Central memory CD4-positive, alpha-beta T cell (primary cell): ENCODE data around the gene MYO7B.

Experiments
- DNase-seq: peaks from one replicate; pipeline ENCODE4 v3.0.0; 2022

Gene MYO7B

GRCh38 chr2:127651971-127652550 is 116.6 kb downstream of the MYO7B start:
- no peak for DNase-seq

- no peak for DNase-seq
Observed at GRCh38 chr2:127652786-127653357, 117.4 kb downstream of the MYO7B start.

GRCh38 chr2:127653421-127654083 is 118.1 kb downstream of the MYO7B start:
- DNase-seq = no peak

DNA sequence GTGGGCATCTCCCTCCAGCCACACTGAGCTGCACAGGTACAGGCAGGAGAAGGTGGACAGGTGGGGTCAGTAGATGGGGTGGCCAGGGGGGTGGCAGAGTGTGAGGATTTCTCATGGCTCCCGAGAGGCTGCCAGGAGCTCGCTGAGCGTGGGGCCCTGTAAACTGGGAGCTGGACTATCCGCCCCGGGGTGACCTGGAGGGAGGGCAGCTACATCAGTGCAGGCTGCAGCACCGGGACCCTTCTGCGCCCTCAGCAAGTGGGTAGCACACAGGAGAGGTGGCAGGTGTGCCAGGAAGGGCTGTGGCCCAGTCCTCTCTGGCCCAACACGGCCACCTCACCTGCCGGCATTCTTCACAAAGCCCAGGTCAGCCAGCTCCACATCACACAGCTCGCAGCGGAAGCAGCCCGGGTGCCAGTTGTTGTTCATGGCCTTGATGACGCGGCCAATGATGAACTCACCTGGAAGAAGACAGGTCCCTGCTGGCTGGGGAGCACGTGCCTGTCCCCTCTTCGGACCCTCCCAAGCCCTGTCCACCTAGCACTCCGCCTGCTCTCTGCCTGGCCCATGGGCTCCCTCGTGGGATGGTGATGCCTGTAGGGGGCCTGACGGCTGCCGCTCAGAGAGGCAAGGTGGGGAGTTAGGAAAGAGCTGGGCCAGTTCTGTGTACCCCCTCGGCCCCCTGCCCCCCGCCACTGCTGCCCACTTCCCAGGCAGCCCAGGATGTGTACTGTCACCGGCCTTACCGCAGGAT is 118.8 kb downstream of the MYO7B start:
- no peak for DNase-seq

- DNase-seq = no peak
Observed at GRCh38 chr2:127654838-127655175, 119.3 kb downstream of the MYO7B start.

DNA sequence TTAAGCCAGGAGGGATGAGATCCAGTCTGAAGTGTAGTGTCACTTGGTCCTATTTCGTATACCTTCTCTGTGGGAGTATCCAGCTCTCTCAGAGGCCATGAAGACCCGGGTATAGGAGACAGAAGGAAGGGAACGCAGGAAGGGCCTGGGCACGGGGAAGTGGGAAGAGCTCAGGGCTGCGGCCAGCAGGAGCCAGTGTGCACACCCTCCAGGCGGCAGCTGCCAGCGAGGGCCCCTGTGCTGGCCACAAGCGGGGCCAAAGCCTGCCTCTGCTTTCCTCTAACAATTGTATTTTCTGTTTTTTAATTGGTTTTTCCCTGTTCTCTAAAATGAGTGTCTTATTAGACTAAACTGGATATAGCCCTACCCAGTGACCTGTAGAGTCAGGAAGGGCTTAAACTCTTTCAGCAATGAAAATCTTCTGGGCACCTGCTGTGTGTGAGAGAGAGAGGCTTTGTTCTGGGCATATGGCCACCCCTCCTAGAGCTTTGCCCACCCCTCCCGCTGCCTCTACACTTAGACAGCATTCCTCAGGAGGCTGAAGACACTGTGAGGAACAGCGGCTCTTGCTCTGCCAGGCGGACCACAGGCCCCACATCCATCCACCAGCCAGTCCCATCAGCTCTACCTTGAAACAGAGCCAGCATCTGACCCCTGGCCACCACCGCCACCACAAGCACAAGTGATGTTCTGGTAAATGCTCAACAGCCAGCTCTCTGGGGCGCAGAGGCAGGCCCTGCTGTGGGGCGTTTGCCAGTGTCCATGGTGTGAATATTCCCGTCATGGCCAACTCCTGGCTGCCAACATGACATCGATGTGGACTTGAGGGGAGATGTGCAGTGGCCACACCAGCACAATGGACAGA is 120.0 kb downstream of the MYO7B start:
- no peak for DNase-seq

GRCh38 chr2:127656569-127657231 is 121.2 kb downstream of the MYO7B start:
- DNase-seq = no peak

DNA sequence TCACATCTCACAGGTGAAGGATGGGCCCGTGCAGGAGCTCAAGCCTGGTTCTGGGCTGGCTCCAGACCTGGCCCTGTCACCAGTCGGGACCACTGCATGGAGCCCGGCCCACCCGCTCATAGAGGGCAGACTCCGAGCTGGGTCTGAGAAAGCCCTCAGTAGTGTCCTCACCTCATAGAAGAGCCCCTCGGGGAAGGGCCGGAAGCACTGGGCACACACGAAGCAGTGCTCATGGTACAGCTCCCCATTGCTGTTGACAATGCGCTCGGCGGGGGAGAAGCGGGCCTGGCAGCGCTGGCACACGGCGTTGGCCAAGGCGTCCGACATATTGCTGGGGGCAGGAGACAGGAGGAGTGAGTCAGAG is 121.7 kb downstream of the MYO7B start:
- no peak for DNase-seq

- no peak for DNase-seq
Observed at GRCh38 chr2:127658146-127658545, 122.7 kb downstream of the MYO7B start.

DNA sequence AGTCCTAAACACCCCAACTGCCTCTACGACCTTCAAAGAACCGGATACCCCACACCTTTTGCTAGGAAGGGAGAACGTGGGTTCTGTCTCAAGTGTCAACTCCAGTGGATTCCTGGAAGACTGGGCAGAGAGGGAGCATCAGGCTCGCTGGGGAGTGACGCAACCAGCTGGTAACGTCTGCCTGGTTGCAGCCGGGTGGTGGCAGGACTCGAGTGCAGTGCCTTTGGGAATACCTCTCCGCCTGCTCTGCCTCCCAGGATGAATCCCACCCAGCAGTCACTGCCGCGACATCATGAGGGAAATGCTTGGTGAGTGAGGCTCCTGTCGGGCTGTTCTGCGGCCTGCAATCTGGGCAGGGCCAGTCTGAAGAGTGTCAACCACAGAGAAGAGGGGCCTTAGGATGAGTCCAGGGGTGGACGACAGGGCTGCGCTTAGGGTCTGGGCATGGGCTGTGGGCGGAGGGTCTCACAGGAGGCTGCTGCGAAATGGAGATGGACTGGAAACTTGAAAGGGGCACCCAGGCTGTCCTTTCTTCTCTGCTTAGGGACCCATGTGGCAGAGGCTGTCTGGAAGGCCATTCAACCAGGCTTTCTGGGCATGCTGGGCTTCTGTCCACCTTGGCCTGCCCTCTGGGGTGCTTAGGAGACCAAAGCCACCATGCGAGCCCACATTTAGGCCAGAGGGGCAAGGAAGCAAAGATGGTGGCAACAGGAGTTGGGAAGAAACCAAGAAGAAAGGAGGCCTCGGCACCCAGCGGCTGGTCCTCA is 123.3 kb downstream of the MYO7B start:
- DNase-seq = no peak

DNA sequence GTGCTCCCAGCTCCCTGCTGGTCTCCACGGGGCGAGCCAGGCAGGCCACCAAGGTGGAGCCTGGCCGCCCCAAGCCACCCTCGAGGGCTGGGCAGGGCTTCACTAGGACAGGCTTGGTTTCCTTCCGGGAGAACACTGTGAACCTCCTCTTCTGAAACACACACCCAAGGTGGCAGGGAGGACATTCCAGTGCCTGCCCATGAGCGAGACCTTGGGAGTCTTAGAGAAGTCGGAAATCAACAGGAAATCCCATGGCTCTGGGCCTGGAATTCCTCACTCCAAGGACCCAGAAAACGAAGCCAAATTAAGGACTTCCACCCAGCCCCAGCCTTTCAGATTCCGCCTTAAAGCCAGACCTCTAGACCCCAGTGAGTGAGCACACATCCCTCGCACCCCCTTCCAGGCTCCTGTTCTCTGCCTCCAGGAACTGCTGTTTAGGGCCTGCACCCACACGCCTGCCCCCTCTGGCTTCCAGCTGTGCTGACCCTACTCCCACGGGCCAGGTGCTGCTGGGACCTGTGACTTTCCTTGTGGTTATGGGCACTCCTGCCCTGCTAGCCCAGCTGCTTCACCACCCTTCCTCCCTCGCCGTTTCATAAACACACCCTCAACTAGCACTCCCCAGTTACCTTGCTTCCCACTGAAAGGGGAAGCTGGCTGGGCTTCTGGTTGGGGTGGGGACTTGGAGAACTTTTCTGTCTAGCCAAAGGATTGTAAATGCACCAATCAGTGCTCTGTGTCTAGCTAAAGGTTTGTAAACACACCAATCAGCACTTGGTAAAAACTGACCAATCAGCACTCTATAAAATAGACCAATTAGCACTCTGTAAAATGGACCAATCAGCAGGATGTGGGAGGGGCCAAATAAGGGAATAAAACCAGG is 124.2 kb downstream of the MYO7B start:
- no peak for DNase-seq

- DNase-seq = no peak
Observed at GRCh38 chr2:127660291-127660578, 124.8 kb downstream of the MYO7B start.

DNA sequence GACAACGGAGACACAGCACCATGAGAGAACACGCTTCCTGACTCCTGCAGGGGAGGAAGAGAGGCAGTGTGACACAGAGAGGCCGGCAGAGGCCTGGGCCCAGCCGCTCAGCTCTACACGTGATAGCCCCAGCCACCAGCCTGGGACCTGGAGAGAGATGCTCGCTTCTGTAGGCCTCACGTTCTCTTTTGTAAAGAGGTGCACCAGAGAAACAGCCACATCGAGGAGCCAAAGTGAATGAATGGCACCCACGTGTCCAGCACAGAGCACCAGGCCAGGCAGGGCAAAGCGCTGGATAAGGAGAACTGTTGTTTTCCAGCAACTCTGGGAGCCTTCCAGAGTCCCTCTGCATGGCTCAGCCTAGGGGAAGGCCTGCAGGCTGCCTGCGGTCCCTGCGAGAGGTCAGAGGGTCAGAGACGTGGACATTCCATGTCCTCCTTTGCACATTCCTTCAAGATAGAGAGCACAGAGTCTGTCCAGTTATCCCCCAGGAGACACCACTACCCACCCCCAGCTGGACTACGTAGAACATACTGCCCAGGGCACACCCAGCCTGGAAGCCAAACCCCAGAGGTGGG is 125.7 kb downstream of the MYO7B start:
- no peak for DNase-seq

- no peak for DNase-seq
Observed at GRCh38 chr2:127661949-127662510, 126.5 kb downstream of the MYO7B start.

DNA sequence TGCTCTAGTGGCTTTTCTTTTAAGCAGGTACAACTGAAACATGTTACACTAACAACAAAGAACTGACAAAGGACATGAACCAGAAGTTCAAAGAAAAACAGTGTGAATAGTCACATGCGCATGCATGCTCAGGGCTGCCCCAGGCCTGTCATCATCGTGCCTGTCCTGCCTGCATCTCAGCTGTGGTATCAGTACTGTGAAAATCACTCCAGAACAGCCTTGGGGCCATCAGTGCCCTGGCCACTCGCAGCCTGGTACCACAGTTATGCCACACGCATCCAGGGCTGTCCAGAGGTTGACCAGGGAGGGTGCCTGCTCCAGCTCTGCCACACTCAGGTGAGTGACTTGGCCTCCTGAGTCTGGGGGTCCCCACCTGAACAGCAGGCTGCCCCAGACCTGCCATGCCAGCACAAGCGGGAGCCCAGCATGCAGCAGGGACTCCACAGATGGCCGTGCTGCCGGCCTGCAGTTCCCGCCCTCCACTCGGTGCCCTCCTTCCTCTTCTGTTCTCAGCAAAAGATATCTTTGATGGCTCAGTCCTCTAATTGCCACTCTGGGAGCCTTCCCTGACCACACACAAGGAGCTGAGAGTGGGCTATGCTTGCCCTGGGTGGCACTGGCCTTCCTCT is 127.6 kb downstream of the MYO7B start:
- DNase-seq = no peak

DNA sequence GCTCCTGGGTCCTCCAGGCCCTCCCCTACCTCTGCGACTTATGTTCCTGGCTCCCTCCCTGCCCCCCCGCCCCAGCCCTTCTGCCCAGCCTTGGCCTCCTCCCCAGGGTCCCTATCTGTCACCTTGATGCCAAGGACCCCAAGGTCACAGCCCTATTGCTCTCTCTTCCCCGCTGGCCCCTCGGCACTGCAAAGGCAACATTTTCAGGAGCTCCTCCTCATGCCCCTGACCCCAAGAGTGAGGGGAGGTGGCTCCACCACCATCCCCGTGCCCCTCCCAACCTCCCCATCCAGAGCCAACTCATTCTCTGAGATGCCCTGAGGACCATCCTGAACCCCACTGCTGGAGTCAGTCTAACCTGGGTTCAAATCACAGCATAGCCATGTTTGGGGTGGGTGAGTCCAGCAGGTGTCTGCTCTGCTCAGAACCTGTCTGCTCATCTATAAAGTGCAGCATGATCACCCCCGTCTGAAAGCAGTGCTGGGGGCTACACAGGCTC is 128.1 kb downstream of the MYO7B start:
- no peak for DNase-seq

DNA sequence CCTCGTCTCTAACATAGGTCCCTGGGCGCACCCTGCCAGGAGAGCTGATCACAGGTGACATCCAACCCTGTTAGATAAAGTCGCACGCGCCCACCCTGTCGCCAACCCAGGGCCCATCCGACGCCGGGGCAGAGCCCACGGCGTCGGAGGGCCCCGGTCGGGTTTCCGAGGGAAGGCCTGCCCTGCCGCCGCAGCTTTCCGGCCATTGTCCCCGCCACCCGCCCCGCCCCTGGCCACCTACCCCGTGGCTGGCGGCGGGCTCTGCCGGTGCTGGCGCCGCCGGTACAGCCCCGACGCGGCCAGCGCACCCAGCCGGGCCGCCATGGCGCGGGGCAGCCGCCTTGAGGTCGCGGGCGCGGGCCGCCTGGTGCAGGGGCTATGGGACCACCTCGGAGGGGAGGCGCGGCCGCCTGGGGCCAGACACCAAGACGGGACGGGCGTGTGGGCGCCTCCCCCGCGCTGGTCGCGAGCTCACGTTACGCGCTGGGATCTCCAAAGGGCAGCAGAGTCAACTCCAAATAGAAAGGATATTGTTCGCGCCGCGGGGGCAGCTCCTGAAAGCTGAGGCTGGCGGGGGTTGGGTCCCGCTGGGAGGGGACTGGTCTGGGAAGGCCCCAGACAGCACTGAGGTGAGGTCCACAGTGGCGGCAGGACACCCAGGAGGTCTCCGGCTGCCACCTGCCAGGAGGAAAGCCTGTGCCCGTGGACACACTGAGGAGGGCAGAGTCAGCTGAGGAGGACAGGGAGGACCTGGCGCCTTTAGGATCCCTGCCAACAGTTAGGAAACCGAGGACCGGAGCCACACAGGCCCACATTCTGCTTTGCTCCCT is 128.8 kb downstream of the MYO7B start:
- no peak for DNase-seq

DNA sequence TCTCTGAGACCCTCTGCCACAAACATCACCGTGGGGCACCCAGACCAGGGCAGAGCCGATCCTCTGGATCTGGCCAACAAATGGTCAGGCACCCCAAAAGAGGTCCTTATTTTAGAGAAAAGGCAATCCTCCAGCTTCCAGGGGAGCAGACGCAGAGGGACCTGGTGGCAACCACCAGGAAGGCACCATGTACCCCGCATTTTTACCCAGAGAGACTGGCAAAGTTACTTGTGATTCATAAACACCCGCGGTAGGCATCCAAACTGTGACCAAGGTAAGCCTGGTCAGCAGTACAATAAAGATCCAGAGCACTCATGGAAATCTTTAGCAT is 129.4 kb downstream of the MYO7B start:
- DNase-seq = no peak
